ENCODE measurements around the gene KCNH2. TPM values are rescaled to one million over a fixed set of nuclear protein-coding genes. Genes with fewer than 3 reads are reported as not detected.

The KCNH2 gene
- total RNA-seq, 1 donor from 2014 or later, result 0.07 TPM

DNA sequence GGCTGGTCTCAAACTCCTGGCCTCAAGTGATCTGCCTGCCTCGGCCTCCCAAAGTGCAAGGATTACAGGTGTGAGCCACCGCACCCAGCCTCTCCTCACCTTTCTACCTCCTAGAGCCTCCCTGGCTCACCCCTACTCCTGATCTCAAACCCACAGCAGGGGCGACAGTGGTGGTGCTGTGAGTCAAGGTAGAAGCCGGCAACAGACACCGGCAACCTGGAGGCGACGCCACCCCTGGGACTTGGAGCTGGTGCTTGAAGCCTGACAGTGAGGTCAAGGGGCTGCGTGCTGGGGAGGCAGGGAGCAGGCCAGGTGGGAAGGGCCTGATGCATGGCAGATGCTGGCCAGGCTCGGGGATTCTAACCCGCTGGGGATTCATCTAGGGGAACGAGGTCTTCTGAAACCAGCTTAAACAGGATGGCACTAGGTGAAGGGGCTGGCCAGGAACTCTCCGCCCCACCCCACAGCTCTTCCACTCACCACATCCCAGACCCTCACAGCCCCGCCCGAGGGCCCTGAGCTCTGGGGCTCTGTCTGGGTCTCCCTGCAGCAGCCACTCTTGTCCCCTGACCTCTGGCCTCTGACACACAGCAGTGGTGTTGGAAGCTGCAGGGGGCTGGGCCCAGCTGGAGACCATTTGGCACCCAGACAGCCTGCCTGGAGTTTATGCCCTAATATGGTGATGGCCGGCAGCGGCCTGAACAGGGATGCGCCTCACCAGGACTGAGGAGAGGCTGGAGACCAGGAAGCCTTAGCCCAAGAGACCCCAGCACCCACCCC lies 16.4 kb downstream of the KCNH2 start:
- no peak for DNase-seq (ENCODE audit: low read depth, low spot score)

DNA sequence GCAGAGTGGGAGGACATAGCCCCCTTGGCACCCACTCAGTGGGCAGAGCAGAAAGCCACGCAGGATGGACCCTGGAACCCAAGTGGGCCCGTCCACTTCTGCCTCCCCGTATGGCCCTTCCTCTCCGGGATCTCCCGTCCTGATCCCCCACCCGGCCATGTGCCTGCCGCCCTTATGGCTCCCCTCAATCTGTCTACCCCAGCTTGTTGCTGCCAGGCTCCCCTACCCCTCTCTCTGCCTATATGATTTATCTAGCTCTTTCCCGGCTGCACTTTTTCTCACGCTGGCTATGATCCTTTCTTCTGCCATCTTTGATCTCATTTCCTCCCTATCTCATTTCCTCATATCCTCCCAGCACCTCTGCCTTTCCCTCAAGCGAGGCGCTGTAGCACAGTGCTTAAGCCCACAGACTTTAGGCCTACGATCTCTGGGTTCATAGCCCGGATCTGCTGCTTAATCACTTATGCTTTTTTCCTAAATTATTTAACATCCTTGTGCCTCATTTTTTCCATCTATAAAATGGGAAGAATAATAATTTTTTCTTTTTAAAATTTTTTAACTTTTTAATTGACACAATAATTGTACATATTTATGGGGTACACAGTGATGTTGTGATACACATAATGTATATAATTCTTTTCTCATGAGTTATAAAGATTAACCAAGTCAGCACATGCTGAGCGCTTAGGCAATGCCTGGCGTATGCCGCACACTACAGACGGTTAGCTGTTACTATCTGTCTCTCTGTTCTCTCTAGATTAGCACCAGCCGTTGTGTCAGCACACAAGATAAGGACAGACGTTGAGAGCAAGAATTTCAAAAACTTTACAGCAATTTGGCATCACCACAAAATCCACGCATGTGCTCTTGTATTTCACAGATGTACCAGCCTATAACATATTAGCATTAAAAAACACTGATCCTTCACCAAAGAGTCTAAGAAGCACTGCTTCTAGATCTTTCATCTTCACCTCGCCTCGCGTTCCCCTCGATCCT lies 18.1 kb downstream of the KCNH2 start:
- no peak for DNase-seq (ENCODE audit: low read depth, low spot score)

GRCh38 chr7:150959081-150959480 lies 19.0 kb downstream of the KCNH2 start:
- DNase-seq (ENCODE audit: low read depth, low spot score), result no peak

- DNase-seq (ENCODE audit: low read depth, low spot score), result no peak
These were observed 19.5 kb downstream of the KCNH2 start for GRCh38 chr7:150958597-150958996.

DNA sequence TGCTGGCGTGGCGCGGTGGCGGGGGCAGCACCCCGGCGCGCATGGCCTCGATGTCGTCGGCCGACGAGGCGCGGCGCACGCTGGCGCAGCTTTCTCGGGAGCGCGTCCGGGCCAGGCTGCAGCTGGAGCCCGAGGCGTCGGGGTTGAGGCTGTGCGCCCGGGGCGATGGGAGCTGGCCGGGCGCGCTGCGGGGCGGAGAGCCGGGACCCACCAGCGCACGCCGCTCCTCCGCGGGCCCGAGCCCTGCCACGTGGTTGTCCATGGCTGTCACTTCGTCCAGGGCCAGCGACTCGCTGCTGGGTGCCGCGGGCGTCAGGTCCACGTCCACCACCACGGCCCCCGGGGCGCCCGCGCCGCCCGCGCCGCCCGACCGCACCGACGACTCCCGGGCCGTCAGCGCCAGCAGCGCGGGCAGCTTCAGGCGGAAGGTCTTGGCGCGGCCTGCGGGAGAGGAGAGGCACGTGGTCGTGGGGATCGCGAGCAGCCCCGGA lies 20.0 kb downstream of the KCNH2 start:
- no peak for DNase-seq (ENCODE audit: low read depth, low spot score)

- DNase-seq (ENCODE audit: low read depth, low spot score), result no peak
These were observed 20.7 kb downstream of the KCNH2 start for GRCh38 chr7:150957133-150958020.

- no peak for DNase-seq (ENCODE audit: low read depth, low spot score)
These were observed 21.6 kb downstream of the KCNH2 start for GRCh38 chr7:150956395-150957132.

DNA sequence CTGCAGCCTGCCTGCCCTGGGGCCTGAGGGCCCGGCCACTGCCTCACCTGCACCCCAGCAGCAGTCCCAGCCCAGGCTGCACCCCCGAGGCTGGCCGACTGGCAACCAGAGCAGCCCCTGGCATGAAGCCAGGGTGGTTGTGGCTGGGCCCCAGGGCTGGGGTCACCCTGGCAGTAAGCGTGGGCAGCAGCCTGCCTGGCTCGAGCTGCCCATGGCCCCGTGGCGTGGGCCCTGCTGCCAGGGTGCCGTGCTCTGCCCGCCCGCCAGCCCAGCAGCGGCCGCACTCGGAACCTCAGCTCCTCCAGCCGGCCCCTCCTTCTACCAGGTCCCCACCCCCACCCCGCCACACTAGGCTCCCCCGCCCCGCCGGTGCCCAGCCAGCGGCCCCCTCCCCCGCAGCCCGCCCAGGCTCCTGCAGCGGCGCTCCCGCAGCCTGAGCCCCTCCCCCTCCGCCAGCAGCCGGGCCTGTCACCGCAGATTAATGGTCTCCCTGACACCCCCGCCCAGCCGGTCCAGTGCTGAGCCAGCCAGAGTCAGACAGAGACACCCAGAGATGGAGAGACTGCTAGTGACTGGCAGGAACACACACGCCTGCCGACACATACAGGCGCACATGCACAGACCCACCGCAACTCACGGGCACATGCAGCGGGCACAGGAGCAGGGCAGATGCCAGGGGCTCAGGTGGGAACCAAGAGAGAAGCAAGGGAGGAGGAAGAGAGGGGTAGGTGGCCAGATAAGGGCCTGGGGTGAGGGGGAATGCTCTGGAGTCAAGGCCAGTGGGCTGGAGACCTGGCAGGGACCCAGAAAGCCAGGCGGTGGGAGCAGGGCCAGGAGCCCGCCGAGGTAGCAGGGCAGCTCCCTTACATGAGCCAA lies 22.4 kb downstream of the KCNH2 start:
- DNase-seq (ENCODE audit: low read depth, low spot score), result no peak

GRCh38 chr7:150954986-150955518 lies 23.1 kb downstream of the KCNH2 start:
- no peak for DNase-seq (ENCODE audit: low read depth, low spot score)

DNA sequence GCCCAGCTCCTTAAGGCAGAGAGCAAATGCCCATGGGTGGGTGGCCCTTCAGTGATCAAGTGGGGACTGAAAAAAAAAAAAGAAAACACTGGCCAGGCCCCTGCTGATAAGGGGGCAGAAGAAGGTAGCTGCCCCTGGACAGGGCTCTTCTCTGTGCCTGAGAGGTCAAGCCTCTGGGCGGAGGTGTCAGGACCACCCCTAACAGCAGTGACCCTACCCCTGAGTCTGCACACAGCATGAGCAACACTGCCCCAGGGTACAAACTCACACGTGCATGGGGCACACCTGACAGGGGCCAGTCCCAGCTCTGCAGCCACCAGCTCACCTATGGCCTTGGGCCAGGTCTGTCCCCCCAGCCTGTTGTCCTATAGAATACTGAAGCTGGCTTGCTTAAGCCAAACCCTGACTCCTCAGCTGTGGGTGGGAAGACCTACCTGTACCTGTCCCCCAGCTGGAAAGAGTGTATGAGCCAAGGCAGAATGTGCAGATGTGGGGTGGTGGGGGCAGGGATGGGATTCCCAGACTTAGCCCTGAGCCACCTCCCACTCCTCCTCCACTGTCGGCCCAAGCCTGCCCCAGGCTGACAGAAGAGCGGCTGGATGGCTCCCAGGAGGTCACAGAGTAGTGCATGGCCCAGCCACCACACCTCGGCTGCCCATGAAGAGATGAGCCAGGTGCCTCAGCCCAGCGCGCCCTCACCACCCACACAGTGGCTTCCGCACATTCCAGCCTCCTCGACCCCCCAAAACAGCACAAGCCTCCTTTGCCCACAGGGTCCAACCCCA lies 23.7 kb downstream of the KCNH2 start:
- no peak for DNase-seq (ENCODE audit: low read depth, low spot score)

DNA sequence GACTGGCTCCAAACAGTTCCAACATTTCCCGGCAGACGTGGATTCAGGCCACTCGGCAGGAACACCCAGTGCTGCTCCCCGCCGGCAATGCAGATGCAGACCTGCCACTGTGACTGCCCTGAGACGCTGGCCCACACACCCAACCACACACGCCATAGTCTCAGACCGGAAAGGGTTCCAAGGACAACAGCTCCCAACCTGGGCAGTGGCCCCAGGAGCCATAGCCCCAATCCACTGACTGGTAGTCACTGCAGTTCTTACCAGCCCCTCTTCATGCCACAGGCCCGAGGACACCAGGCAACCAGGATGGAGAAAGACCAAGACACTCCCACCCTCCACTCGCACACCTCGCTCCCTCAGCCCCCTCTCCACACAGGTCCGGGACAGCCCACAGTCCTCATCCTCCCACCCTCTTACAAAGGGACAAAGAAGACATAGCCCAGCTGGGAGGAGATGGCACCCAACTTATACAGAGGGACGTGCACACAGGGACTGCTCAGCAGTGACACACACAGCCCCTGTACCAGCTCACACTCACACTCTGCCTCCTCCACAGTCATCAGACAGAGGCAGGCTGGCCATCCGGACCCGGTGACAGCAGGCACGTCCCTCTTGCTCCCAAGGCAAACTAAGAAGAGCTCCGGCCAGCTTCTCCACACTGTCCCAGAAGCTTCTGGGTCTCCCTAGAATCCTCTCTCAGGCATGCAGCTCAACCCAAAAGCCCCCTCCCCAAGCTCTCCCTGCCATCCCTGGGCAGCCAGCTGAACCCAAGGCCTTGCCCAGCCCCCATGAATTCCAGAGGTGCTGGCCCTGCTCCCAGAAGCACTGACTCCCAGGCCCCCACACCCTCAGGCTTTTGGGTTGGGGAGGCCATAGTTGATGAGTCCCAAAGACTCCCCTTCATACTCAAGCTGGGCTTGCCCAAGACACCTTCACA lies 24.8 kb downstream of the KCNH2 start:
- no peak for DNase-seq (ENCODE audit: low read depth, low spot score)

DNA sequence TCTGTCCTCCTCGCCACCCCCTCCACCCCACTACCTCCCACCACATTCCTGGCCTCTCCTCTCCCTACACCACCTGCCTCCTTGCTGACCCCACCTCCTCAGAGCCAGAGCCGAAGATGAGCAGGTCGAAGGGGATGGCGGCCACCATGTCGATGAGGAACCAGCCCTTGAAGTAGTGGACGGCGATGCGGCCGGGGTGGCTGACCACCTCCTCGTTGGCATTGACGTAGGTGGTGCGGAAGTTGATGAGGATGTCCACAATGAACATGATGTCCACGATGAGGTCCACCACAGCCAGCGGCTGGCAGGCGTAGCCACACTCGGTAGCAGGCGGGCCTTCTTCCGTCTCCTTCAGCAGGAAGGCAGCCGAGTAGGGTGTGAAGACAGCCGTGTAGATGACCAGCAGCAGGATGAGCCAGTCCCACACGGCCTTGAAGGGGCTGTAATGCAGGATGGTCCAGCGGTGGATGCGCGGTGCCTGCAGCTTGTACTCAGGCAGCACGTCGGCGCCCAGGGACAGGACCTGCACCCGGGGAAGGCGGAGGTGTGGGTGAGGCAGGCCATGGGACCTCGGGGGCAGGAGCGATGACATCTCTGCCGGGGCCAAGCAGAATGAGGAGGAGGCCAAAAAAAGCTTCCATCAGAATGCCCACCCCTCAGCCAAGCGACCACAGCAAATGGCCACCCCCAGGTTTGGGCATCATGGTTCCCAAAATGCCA lies 25.6 kb downstream of the KCNH2 start:
- no peak for DNase-seq (ENCODE audit: low read depth, low spot score)

- no peak for DNase-seq (ENCODE audit: low read depth, low spot score)
These were observed 26.6 kb downstream of the KCNH2 start for GRCh38 chr7:150951521-150951920.

- no peak for DNase-seq (ENCODE audit: low read depth, low spot score)
These were observed 27.0 kb downstream of the KCNH2 start for GRCh38 chr7:150951181-150951520.

GRCh38 chr7:150950496-150951180 lies 27.5 kb downstream of the KCNH2 start:
- no peak for DNase-seq (ENCODE audit: low read depth, low spot score)

- DNase-seq (ENCODE audit: low read depth, low spot score), result no peak
These were observed 28.1 kb downstream of the KCNH2 start for GRCh38 chr7:150949971-150950491.
